HG02870 (cell line): ENCODE measurements around the gene DTD2.

Experiments used
- ATAC-seq: cut with Tn5 transposase; IDR thresholded peaks from one replicate; pipeline ENCODE4 v1.9.1; 2021; ENCODE audit warnings: mild to moderate bottlenecking, moderate library complexity; ENCODE audit not compliant: unreplicated experiment

DTD2 gene

DNA sequence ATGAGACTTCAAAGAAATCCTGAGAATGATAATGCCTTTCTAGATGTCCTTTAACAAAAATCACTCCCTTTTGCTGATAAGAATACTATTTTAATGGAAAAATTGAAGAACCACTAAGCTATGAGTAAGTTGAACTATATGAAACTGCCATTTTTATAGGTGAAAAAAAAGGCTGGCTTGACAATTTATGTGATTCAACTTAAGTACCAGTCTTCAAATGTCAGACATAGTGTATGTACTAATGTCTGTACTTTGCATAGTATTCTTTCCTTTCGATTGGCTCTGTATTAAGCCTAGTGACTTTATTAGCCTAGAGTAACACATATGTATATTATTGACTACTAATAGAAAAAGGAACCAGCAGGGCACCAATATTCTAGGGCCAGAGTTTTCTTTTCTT, 48.9 kb downstream of the DTD2 start:
- ATAC-seq = no peak

DNA sequence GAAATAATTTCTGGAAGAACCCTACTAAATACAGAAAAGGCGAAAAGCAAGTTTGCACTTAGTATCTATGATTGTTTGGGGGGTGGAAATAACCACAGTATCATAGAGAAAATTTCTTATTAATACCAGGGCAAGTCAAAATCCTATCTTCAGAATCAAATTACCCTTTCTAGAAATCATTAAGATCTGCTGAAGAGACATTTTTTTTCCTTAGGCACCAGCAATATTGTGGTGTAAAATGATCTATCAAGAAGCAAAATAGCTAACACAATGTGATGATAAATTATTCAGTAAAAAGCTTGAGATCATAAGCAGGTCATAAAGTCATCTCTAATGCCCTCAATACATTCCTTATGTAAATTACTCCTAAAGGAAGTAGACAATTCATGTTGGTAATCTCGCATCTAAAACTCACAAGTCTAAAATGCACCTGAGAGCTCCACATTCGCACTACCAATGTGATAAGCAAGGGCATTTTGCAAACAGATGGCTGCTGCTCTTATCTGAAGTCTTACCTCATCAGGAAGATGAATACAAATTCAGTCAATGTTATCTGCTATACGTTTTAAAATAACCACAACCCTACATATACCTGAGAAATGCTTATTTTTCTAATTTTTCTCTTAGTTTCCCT, 51.6 kb downstream of the DTD2 start:
- no peak for ATAC-seq

DNA sequence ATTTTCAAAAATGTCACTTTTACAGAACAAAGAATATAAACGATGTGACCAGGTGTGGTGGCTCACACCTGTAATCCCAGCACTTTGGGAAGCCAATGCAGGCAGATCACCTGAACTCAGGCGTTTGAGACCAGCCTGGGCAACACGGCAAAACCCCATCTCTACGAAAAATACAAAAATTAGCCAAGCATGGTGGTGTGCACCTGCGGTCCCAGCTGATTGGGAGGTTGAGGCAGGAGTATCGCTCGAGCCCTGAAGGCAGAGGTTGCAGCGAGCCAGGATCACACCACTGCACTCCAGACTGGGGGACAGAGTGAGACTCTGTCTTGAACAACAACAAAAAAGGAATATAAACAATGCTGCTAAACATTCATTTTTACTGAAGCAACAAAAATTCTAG, 52.2 kb downstream of the DTD2 start:
- no peak for ATAC-seq

DNA sequence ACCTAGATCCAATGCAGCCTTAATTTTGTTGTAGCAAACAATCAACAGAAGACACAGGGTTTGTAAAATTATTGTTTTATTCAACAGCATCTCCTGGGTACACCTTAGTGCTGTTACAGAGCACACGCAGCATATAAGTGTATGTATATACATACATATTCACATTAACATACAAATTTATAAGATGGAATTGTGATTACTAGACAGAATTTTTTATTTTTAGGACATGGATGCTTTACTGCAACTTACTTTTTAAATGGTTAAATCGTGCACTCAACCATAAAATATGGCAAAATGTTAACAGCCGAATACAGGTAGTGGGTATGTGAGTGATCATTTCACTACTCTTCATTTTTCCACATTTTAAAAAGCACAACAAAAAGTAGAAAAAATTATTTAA, 53.6 kb downstream of the DTD2 start:
- ATAC-seq = no peak

DNA sequence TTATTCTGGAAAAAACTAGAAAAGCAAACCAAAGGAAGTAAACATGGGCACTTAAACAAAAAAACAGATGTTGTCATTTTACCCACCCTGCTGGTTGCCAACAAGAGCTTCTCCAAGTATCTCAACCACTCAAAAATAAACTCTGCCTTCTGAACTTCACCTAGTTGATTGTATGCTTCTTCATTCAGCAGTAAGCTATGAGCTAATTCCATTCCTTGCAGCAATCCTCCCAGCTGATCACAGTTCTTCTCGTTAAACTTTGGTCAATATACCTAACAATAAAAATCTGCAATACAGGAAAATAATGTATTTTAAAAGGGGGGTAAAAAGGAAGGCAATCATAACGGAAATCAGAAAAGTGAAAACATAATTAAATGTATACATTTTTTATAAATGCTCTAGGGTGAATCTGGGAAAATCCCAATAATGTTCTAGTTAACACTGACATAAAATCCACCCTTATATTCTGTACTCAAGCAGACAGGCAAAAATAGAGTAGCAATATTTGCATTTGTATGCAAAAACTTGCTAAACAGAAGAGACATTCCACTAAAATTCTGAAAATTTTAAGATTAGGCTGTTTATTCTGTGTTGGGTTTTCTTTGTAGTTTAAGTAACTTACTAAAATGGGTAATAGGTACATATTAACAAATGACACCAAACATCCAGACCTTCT, 54.4 kb downstream of the DTD2 start:
- ATAC-seq = no peak

DNA sequence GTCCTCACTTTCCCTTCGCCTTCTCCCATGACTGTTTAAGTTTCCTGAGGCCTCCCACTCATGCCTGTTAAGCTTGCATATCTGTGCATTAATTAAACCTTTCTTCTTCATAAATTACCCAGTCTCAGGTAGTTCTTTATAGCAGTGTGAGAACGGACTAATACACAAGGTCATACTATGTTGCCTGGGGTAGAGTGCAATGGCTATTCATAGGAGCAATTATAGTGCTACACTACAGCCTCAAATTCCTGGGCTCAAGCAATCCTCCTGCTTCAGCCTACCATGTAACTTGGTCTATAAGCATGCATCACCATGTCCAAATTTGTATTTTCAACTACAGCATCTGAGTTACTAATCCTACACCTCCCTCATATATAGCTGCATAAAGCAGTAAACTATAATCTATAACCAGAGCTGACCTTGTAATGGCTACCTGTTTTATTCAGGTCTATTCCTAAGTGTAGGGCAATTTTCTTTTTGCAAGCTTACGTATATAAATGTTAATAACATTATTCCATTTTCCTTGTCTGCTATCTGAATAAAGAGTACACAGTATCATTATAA, 55.9 kb downstream of the DTD2 start:
- ATAC-seq = no peak

DNA sequence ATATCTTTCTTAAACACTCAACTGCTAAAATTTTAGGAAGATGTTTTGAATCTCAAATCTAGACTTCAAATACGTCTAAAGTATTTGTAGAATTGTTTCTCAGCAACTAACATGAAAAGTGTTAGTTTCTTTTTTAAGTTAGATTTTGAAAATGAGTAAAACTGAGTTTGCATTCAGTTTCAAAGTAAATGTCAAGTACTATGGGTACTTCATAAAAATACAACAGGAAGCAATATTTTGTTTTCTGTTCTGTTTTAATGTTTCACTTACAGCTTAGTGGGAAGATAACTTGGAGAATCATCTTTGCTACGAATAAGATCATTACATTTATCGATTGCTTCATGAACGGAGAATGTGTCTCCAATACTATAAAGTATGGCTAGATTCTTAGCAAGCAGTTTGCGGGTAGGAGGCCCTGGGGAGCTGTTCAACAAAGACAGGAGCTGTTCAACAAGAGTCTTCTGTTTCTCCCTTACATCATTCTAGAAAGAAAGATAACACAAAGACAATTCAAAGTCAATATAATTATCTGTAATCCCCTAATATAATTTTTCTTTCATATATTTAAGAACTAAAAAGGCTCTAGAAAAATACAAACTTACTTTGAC, 57.2 kb downstream of the DTD2 start:
- ATAC-seq = peak; percentile 67
